Chondrocyte (in vitro differentiated cells): ENCODE measurements around the gene PPARA. TPM values are rescaled to one million over a fixed set of nuclear protein-coding genes. Genes with fewer than 3 reads are reported as not detected.

ENCODE experiments used
- DNase-seq: peaks from one replicate; pipeline ENCODE4 v3.0.0; 2021; ENCODE audit warnings: mixed read lengths, low spot score
- H3K27ac Mint-ChIP-seq: one replicate; pipeline ENCODE4 v1.8.0; 2021; ENCODE audit warnings: mild to moderate bottlenecking, moderate library complexity, mixed read lengths; ENCODE audit not compliant: unreplicated experiment
- H3K27me3 Mint-ChIP-seq: 2 replicates; pipeline ENCODE4 v1.8.0; 2021; ENCODE audit warnings: low read depth, mixed read lengths
- H3K36me3 Mint-ChIP-seq: 2 replicates; pipeline ENCODE4 v1.8.0; 2021; ENCODE audit warnings: low read depth, mixed read lengths
- H3K4me1 Mint-ChIP-seq: 2 replicates; pipeline ENCODE4 v1.8.0; 2021; ENCODE audit warnings: low read depth, mild to moderate bottlenecking, mixed read lengths
- H3K4me3 Mint-ChIP-seq: one replicate; pipeline ENCODE4 v1.8.0; 2021; ENCODE audit warnings: mild to moderate bottlenecking, moderate library complexity, mixed read lengths; ENCODE audit not compliant: unreplicated experiment
- H3K9me3 Mint-ChIP-seq: 2 replicates; pipeline ENCODE4 v1.8.0; 2021; ENCODE audit warnings: low read depth, mixed read lengths
- total RNA-seq: library from RNA; stranded (reverse); gene quantifications from 3 replicates; pipeline ENCODE4 v1.2.1, GENCODE V29; 2021
- TF ChIP-seq, protein P1 (sequence below): fragments of 200-600 bp; sonication (generic); IDR thresholded peaks from 2 replicates; pipeline ENCODE4 v1.5.0; 2021; ENCODE audit warnings: antibody characterized with exemption, mild to moderate bottlenecking, moderate library complexity

PPARA gene
- total RNA-seq, 1 donor from 2014 or later = 16.0 TPM

DNA sequence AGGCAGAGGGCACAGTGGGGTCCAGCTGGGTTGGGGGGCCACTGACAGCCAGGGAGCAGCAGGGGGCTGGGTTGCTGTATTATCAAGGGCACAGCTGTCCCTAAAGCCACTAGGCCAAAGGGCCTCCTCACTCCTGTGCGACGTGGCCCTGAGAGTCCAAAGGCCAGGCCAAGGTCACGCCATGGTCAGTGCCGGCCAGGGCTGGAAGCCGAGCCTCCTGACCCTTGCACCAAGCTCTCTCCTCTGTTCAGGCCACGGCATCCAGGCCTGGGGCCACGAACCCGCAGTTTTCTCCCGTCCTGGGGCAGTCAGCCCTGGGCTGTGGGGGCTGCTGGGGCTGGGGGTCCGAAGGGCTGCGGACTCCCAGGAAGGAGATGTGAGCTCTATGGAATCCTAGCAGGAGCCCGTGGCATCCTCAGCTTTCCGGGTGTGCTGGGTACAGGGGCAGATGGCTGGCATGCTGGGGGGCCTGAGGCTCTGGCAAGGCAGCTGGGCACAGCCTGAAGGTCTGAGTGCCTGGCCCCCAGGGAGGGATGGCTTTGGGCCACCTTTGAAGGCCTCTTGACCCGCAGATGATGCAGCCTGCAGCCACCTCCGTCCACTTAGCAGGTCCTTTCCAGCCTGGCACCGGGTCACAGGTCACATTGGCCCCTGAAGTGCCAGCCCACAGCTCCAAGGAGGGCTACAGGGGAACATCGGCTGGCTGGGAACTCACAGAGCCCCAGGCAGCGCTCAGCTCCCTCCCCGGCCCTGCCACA, 17.3 kb upstream of the PPARA start:
- TF ChIP-seq, protein P1, sequence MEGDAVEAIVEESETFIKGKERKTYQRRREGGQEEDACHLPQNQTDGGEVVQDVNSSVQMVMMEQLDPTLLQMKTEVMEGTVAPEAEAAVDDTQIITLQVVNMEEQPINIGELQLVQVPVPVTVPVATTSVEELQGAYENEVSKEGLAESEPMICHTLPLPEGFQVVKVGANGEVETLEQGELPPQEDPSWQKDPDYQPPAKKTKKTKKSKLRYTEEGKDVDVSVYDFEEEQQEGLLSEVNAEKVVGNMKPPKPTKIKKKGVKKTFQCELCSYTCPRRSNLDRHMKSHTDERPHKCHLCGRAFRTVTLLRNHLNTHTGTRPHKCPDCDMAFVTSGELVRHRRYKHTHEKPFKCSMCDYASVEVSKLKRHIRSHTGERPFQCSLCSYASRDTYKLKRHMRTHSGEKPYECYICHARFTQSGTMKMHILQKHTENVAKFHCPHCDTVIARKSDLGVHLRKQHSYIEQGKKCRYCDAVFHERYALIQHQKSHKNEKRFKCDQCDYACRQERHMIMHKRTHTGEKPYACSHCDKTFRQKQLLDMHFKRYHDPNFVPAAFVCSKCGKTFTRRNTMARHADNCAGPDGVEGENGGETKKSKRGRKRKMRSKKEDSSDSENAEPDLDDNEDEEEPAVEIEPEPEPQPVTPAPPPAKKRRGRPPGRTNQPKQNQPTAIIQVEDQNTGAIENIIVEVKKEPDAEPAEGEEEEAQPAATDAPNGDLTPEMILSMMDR = no peak
- Mint-ChIP-seq H3K4me3 (no peak overlapping the region), H3K36me3 (no peaks in the 10 kb centered on the region), H3K4me1 (no peaks in the 10 kb centered on the region), H3K27me3 (no peaks in the 10 kb centered on the region), H3K27ac (no peak overlapping the region), H3K9me3 (no peaks in the 10 kb centered on the region)
- no peak for DNase-seq

DNA sequence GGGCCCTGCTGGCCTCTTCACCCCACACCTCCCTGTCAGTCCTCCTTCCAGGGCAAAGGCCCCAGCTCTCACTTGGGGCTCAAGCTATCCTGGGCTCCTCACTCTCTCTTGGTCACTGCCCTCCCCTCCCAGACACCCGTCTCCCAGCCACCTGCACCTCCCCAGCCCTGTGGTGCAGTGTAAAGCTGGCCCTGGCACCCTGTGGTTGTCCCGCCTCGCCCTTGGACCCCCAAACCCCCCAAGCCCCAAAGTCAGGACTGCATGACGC, 16.8 kb upstream of the PPARA start:
- Mint-ChIP-seq H3K4me3 (no peak overlapping the region), H3K27me3 (no peaks in the 10 kb centered on the region), H3K4me1 (no peaks in the 10 kb centered on the region), H3K9me3 (no peaks in the 10 kb centered on the region), H3K36me3 (no peaks in the 10 kb centered on the region), H3K27ac (no peak overlapping the region)
- DNase-seq = no peak
- TF ChIP-seq, protein P1 = no peak

DNA sequence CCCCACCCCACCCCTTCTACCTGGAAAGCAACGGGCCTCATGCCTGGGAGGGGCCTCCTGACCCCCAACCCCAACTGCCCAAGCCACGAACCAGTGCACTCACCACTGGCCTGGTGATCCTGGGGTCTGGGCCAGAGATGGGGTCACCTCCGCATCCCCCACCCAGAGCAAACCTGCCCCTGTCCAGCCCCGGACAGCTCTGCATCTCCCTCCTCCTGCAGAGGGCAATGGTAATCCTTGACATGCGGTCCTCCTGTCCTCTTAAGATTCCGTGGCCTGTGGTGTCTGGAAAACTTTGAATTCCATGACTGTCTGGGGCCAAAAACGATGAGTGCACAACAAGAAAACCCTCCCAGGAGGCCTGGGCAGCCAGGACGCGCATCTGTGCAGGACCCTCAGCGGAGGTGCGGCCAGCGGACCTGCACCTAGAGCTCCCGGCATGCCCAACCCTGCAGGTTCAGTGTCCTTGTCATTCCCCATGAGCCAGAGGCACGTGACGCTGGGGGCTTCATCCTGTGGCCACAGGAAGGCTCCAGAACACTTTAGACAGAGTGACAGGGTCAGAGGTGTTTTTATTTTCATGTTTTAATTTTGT, 16.1 kb upstream of the PPARA start:
- Mint-ChIP-seq H3K9me3 (no peaks in the 10 kb centered on the region), H3K36me3 (no peaks in the 10 kb centered on the region), H3K4me1 (peaks cover under 1% of the 10 kb centered on the region), H3K27ac (no peak overlapping the region), H3K27me3 (no peaks in the 10 kb centered on the region), H3K4me3 (no peak overlapping the region)
- TF ChIP-seq, protein P1 = peak; percentile 11
- no peak for DNase-seq

DNA sequence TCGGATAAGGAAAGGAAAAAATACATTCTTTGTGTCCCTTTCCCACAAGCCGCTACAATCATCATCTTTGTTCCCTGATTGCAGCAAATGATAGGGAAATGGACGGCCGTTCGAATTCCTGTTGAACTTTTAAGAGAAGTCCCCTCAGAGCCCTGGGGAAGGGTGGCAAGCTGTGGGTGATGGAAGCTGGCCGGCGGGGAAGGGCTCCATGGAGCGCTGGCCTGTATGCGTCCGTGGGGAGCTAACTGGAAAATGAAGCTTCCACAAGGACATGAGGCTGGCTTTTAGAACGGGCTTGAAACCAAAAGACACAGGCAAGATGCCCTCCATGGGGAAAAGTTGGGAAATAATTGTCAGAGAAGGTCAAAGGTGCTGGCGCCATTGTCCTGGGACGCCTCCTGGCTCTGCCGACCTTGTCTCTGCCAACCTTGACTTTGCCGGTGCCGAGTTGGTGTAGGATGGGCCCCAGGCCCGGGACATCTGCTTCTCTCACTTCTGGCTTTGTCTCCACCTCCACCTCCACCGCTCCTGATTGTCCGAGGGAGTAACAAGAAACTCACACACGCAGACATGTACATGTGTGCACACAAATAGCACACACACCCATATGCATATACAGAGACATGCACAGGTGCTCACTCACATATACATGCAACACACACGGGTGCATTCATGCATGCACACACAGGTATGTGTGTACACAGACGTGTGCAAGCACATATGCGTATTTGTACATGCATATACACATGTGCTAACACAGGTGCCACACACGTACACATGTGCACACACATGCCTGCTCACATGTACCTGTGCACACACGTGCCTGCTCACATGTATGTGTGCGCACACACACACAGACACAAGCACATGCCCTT, 14.5 kb upstream of the PPARA start:
- no peak for DNase-seq
- Mint-ChIP-seq H3K27ac (no peak overlapping the region), H3K4me3 (no peak overlapping the region), H3K36me3 (no peaks in the 10 kb centered on the region), H3K27me3 (no peaks in the 10 kb centered on the region), H3K9me3 (no peaks in the 10 kb centered on the region), H3K4me1 (peaks cover 4% of the 10 kb centered on the region)
- TF ChIP-seq, protein P1 = no peak

DNA sequence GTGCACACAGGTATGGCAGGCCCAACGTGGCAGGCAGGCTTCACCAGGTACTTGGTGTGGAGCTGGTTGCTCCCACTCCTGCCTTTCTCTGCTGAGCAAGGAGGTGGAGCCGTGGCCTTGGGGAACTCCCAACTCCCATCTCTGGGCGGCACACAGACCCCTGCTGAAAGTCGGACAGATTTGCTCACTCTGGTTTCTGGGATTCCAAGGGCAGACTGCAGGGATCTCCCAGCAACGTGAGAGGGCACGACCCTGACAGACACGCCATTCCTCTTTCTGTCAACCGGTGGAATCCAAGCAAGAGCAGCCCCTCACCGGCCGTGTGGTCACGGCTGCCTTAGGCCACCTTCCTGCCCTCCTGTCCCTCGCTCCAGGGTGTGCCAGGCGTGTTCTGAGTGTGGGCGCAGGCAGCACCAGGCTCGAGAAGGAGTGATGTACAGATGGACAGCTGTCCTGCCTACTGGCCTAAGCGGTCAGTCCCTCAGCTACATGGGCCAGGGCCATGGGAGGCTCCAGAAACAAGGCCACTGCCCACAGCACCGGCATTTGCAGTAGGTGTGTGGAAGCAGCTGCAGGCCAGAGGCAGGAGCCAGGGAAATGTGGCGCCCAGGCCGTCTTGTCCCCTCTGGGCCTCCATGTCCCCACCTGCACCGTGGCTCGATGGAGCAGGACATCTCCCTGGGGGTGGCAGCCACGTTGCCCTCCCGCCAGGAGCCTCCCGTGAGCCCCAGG, 13.7 kb upstream of the PPARA start:
- no peak overlapping the region for H3K27ac Mint-ChIP-seq
- no peak overlapping the region for H3K4me3 Mint-ChIP-seq
- H3K36me3 Mint-ChIP-seq = no peaks in the 10 kb centered on the region
- peak; percentile 91 for DNase-seq
- peaks cover 4% of the 10 kb centered on the region for H3K4me1 Mint-ChIP-seq
- TF ChIP-seq, protein P1 = no peak
- no peaks in the 10 kb centered on the region for H3K9me3 Mint-ChIP-seq
- no peaks in the 10 kb centered on the region for H3K27me3 Mint-ChIP-seq
